Measurements from ENCODE around the gene SLC26A1.

DNA sequence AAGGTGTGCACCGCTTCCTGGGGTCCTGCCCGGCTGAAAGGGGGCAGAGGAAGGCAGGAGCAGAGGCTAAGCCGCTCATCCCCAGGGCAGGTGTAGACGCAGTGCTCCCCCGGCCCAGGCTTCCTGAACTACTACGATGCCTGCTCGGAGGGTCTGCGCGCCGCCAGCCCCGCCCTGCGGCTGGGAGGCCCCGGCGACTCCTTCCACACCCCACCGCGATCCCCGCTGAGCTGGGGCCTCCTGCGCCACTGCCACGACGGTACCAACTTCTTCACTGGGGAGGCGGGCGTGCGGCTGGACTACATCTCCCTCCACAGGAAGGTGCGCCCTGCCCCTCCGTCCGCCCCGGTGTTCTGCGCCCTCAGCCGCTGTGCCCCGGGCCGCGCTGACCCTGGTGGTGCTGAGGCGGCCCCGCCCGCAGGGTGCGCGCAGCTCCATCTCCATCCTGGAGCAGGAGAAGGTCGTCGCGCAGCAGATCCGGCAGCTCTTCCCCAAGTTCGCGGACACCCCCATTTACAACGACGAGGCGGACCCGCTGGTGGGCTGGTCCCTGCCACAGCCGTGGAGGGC lies 8.4 kb upstream of the SLC26A1 start:
- no peak for TF ChIP-seq ASH2L (IDR thresholded peaks at IDR 0.05; ENCODE audit: insufficient read length, low read depth, low read length)
- TF ChIP-seq, protein P1, sequence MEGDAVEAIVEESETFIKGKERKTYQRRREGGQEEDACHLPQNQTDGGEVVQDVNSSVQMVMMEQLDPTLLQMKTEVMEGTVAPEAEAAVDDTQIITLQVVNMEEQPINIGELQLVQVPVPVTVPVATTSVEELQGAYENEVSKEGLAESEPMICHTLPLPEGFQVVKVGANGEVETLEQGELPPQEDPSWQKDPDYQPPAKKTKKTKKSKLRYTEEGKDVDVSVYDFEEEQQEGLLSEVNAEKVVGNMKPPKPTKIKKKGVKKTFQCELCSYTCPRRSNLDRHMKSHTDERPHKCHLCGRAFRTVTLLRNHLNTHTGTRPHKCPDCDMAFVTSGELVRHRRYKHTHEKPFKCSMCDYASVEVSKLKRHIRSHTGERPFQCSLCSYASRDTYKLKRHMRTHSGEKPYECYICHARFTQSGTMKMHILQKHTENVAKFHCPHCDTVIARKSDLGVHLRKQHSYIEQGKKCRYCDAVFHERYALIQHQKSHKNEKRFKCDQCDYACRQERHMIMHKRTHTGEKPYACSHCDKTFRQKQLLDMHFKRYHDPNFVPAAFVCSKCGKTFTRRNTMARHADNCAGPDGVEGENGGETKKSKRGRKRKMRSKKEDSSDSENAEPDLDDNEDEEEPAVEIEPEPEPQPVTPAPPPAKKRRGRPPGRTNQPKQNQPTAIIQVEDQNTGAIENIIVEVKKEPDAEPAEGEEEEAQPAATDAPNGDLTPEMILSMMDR (CRISPR knock-in tag; IDR thresholded peaks at IDR 0.05), result no peak
- TF ChIP-seq ZNF644 (CRISPR knock-in tag; IDR thresholded peaks at IDR 0.05; ENCODE audit: low read depth), result no peak
- no peak for TF ChIP-seq TBL1XR1 (IDR thresholded peaks at IDR 0.05; ENCODE audit: borderline replicate concordance, low read length, partially characterized antibody)
- no peak for TF ChIP-seq JUN (CRISPR knock-in tag; IDR thresholded peaks at IDR 0.05)
- TF ChIP-seq, protein P2, sequence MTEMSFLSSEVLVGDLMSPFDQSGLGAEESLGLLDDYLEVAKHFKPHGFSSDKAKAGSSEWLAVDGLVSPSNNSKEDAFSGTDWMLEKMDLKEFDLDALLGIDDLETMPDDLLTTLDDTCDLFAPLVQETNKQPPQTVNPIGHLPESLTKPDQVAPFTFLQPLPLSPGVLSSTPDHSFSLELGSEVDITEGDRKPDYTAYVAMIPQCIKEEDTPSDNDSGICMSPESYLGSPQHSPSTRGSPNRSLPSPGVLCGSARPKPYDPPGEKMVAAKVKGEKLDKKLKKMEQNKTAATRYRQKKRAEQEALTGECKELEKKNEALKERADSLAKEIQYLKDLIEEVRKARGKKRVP (CRISPR knock-in tag; IDR thresholded peaks at IDR 0.05), result no peak
- TF ChIP-seq, protein P3, sequence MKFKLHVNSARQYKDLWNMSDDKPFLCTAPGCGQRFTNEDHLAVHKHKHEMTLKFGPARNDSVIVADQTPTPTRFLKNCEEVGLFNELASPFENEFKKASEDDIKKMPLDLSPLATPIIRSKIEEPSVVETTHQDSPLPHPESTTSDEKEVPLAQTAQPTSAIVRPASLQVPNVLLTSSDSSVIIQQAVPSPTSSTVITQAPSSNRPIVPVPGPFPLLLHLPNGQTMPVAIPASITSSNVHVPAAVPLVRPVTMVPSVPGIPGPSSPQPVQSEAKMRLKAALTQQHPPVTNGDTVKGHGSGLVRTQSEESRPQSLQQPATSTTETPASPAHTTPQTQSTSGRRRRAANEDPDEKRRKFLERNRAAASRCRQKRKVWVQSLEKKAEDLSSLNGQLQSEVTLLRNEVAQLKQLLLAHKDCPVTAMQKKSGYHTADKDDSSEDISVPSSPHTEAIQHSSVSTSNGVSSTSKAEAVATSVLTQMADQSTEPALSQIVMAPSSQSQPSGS (CRISPR knock-in tag; IDR thresholded peaks at IDR 0.05), result no peak

Measured in HepG2 (cell line).